HG02981 (cell line): ENCODE data around the gene C9orf152.
"Not testable (repeated sequence)": the region's sequence is repeated elsewhere in the genome, so short reads cannot be mapped to it uniquely, and the experiment has no call there.

ENCODE experiments used
- ATAC-seq: cut with Tn5 transposase; IDR thresholded peaks from one replicate; pipeline ENCODE4 v1.9.1; 2021; ENCODE audit warnings: mild to moderate bottlenecking, moderate library complexity; ENCODE audit not compliant: unreplicated experiment

C9orf152 gene

DNA sequence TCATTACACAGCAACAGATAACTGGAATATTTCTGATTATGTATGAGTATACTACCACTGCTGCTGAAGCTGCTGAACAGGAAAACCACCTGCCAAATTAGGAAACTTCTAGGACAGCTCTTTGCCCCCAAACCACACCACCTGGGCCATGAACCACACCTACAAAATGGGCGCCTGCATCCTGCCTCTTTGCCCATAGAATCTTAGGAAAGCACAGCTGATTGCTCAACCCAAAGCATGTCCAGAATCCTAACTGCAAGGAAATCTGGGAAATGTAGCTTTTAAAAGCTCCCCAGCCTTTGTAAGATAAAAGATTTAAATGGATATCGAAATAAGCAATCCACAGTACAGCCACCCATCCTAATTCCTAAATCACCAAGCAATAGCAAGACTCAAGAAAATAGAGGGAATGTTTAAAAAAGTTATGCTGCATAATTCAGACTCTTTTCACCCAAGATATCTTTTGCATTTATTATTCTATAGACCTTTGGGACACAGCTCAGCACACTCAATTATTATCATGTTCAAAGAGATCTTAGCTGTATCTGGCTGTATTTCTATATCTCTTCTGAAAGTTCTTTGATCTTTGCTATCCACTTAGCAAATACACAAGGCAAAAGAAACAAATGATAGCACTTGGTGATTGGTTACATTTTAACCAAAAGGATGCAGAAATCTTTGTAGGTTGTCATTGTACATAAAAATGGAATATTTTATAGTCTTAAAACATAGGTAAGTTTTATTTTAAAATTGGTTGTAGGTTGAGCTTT, 6.8 kb upstream of the C9orf152 start:
- no peak for ATAC-seq

DNA sequence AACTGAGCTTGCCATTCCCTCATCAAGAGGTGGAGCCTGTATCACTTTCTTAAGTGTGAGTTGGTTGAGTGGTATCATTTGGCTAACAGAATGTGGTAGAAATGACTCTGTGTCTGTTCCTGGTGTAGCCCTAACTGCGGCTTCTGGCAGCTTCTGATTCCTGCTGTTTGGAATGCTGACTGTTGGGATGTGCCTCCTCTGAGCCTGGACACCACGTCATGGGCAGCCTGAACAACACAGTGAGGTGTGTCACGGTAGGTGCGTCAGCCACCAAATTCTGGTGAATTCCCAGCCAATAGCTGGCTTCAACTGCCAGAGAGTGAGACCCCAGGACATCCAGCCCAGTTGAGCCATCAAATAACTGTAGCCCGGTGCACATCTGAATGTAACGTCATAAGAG, 6.1 kb upstream of the C9orf152 start:
- ATAC-seq, result no peak

DNA sequence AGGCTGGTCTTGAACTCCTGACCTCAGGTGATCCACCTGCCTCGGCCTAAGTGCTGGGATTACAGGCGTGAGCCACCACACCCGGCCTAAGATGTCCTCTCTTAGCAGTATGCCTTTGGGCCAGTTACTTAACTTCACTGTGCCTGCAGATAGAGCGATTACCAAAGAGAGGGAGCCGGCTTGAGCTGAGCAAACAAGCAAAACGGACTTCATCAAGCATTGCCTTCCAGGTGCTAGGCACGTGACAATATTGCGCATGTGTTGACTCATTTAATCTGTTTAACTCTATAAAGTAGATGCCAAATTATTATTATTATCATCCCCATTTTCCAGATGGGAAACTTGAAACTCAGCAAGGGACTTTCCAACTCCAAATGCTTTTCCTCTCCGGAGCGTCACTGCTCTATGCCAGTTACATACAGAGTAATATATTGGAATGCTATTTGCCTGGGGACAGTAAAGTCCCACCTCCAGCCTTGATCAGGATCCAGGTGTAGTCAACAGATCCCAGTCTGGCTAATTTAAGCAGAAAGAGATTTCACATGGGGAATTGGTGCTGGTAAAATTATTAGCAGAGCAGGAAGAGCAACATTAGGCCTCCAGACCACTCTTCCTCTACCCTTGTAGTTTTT, 5.6 kb upstream of the C9orf152 start:
- no peak for ATAC-seq

DNA sequence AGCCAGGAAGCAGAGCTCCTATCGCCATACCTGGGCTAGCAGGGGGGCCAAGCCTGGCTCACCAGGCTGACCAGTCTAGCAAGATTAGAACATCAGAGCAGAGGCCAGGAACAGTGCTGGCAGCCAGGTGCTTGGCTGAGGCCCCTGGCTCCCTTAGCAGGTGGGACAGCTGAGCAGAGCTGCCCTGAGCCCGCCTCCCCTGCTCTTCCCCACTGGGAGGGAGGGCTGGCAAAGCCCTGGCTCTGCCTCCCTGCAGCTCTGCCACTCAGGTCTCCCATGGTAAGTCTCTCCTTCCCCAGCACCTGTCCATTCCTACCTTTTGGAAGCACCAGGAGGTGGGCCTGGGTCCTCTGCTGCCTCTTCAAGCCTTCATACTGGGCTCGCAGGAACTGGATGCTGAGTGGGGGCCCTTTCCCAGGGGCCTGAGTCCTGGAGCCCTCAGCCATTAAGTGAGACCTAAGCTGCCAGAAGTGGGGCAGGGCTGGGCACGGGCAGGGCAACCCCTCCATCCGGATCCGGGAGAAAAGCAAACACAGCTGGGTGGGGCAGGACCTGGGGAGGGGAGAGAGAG, 803 bp downstream of the C9orf152 start:
- ATAC-seq, result no peak

DNA sequence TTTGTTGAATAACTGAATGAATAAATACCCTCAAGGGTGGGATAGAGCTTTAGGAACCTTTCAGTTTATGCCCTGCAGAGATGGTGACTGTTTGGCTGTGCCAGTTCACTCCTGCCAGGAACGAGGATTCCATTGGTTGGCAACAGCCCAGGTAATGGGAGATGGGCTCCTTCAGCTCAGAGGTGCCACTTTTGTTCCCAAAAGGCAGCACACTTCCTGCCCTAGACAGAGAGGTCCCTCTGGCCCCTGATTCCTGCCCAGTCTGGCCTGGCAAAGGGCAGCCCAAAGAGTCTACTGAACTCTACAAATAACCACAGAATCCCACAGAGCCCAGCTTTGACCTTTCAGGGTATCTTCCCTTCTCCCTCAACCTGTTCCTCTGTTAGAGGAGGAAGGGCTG, 1.6 kb downstream of the C9orf152 start:
- no peak for ATAC-seq

DNA sequence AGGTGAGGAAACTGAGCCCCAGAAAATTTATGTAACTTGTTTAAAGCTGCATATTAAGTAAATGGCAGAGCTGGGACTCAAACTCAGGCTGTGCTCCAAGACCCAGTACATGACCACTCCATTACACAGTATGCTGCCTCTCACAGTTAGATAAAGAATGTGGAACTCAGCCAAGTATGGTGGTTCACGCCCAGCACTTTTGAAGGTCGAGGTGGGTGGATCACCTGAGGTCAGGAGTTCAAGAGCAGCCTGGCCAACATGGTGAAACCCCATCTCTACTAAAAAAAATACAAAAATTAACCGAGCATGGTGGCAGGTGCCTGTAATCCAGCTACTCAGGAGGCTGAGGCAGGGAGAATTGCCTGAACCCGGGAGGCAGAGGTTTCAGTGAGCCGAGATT, 2.3 kb downstream of the C9orf152 start:
- ATAC-seq, result not testable (repeated sequence)

DNA sequence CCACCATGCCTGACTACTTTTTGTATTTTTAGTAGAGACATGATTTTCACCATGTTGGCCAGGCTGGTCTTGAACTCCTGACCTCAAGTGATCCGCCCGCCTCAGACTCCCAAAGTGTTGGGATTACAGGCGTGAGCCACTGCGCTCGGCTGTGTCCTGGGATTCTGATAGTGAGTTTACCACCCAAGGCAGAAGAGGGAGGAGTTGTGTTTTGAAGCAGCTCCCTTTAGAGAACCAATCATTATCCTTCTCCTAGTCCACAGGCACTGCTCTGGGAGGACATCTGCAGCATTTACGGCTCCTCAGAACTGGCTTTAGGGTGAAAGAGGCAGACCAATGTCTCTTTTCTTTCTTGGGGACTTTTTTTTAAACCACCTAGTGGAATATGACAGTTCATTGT, 5.7 kb downstream of the C9orf152 start:
- no peak for ATAC-seq

DNA sequence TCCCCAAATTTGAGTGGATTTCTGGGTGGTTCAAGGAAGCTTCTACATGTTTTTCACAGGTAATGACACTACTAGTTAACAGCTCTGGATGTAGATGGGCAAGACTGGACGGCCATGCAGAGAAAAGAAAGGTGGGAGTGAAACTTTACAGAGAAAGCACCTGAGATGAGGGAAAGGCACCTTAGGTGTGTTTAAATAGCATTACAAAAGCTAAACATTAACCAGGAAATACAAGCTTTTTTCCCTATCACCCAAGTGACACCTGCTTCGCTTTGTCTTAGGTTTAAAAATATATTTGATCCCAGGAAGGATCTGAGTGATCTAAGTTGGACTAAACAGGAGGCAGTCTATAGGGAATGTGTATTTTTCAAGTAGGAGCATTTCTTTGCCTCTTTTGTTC, 8.3 kb downstream of the C9orf152 start:
- ATAC-seq, result no peak

DNA sequence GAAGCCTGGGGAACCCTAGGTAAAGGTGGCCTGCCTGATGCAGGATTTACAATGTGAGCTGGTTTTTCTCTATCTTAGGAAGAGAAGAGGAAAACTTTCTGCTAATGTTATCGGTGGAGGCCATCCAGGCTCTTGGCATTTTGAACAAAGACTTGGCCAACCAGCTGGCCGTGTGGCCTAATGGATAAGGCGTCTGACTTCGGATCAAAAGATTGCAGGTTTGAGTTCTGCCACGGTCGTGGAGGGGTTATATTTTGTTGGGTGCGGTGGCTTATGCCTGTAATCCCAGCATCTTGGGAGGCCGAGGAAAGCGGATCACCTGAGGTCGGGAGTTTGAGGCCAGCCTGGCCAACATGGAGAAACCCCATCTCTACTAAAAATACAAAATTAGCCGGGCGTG, 9.6 kb downstream of the C9orf152 start:
- ATAC-seq, result no peak

DNA sequence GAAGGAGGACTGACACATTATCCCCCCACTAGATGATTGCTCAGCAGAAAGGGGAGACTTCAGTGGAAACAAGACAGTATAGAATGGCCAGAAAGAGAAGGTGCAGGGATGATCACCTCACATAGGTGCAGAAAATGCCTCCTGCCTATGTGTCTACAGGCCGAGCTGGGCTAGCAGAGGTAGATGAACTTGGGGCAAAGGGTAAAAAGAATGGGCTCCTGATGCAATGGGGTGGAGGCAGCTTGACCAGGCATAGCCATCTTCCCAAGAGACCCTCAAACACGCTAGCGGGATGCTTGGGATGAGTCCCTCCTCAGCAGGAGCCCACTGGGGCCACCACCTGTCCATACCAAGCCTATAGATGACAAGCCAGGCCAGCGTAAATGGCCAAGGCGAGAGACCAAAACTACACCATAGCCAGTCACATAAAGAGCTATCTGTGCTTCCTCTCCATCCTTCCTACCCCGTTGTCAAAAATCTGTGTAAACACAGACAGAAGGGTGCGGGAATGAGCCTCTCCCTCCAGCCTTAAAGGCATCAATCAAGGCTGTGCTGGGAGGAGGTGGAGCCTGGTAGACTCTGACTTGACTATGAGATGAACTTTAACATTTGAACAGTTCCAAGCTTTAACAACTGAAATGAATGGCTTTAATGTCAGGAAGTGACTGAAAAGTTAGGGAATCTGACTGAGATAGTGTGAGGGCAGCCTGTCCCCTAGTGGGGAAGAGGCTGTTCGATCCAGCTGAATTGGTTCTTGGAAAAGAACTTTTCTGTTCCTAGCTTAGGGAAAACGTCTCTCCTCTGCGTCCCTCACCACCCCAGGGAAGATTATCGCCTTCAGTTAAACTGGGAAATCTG, 10.4 kb downstream of the C9orf152 start:
- no peak for ATAC-seq

DNA sequence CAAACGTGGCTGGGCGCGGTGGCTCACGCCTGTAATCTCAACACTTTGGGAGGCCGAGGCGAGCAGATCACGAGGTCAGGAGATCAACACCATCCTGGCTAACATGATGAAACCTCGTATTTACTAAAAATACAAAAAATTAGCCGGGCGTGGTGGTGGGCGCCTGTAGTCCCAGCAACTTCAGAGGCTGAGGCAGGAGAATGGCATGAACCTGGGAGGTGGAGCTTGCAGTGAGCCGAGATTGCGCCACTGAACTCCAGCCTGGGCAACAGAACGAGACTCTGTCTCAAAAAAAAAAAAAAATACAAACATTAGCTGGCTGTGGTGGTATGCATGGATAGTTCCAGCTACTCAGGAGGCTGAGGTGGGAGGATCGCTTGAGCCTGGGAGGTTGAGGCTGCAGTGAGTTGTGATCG, 11.9 kb downstream of the C9orf152 start:
- ATAC-seq, result not testable (repeated sequence)

DNA sequence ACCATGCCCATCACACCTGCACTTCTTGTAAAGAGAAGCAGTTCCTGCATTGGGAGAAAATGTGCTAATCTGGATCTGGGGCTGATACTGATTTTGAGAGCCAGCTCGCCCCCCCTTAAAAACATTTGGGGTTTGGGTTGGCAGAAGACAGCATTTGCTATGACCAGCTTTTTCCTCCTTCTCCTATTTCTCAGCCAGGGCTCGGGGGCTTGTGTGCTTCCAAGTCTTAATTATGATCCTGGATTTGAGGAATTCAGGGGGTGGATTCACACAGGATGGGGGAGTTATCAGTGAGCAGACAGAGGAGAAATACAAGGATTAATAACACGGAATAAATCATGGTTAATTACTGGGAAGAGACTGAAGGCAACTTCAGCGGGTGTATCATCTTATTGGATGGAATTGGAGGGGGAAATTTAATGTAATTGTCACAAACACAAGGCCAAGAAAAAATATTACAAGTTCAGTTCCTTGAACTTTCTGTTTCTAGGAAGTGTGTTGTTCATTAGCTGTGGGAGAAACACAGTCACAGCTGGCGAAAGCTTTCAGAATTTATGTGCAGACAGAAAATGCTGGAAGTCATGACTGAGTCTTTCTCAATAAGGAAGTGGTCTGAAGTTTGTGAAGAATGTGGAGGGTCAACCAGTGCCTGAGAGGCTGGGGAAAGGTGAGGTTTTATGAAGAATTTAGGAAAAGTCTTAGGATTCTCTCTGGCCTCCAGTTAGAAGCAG, 15.3 kb downstream of the C9orf152 start:
- ATAC-seq, result no peak

DNA sequence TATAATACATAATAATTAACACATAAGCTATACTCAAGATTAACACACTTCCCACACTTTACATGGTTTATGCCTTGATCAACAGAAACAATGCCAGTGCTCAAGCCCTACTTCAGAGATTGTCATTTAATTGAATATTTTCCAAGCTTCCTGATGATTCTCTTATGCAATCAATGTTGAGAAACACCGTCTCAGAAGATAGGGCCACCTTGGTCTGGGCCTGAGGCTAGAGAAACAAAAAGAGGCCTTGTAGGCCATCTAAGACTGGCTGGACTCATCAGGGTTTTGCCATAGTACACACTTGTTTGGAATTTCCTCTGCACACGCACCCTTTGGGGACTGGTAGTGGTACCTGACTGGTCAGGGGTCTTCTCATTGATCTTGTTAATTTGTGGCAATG, 16.3 kb downstream of the C9orf152 start:
- ATAC-seq, result no peak

DNA sequence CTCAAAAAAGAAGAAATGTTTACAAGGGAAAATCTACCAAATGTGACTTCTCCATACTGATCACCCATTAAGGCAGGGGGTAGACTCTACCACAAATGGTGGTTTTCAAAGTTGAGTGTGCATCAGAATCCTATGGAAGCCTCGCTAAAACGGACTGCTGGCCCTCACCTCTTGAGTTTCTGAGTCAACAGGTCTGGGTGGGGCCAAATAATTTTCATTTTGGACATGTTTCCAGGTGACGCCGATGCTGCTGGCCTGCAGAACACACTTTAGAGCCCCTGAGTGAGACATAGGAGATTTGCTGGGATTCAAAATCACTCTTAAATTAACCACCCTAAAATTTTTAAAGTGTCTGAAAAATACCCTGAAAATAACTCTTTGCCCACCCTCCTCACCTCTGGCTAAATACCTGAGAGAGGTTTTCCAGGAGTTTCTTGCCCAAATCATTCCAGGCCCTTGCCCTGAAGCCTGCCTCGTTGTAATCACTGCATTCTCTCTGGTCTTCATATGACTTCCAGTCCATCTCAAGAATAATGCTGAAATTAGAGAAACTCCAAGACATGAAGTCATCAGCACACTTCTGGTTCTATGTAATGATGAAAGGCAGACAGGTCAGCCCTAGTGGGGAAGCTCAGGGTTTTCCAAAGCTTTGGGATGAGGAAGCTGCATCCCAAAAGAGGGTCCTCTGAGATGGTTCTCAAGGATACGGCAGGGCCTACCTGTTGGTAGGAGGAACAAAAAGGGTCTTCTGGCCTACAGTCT, 18.2 kb downstream of the C9orf152 start:
- ATAC-seq, result no peak

DNA sequence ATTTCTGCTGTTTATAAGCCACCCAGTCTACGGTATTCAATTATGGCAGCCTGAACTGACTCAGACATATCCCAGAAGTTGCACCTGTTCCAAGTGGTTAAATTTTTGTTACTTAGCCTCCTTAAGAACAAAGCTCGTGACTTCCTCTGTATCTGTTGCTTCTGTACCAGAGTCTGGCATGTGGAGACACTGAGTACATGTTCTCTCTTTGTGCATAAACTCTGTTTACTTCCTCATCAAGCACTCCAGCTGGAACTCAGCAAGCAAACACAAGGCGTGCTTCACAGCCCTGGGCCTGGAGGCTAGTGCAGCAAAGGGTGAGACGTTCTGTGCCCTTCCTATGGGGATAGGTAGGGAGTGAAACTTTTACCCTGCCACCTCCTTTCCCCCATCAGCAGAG, 19.0 kb downstream of the C9orf152 start:
- no peak for ATAC-seq

DNA sequence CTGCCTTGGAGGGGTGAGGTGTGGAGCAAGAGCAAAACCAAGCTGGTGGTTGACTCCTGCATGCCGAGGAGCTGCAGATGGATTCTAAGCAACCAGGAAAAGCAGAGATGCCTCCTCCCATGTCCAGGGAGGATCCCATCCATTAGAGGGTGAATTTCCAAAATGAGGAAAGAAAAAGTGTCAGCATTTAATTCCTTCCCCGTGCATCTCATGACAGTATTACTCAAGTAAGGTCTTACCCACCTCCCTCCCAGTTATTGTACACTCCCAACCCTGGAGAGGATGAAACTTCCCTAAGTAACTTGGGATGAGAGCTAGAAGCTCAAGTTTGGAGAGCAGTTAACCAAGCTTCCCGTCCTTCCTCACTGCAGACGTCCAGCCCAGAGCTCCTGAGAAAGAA, 19.9 kb downstream of the C9orf152 start:
- no peak for ATAC-seq

DNA sequence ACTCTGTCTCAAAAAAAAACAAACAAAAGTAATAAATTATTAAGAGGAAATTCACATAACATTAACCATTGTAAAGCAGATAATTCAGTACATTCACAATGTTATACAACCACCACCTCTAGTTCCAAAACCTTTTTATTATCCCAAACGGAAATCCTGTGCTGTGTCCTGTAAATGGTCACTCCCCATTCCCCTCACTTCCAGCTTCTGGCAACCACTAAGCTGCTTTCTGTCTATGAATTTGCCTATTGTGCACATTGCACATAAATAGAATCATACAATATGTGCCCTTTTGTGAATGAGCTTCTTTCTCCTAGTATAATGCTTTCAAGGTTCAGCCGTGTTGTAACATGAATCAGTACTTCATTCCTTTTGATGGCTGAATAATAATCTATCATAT, 20.8 kb downstream of the C9orf152 start:
- no peak for ATAC-seq

DNA sequence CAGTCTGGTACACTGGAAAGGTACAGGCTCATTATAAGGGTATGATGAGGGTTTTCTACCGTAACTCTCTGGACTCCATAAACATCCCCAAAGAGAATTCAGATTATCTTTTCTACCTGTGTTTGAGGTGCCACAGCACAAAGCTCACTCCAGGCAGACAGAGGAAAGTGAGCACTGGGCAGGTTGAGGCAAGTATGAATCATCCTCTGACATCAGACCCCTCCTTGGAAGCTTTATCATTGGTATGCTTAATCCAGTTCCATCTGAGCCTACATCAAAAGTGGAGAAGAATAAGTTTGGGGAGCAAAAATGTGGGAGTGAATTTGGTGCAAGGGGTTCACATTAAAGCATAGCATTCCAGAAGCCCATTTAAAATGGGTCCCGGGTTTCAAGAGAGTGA, 21.7 kb downstream of the C9orf152 start:
- no peak for ATAC-seq

DNA sequence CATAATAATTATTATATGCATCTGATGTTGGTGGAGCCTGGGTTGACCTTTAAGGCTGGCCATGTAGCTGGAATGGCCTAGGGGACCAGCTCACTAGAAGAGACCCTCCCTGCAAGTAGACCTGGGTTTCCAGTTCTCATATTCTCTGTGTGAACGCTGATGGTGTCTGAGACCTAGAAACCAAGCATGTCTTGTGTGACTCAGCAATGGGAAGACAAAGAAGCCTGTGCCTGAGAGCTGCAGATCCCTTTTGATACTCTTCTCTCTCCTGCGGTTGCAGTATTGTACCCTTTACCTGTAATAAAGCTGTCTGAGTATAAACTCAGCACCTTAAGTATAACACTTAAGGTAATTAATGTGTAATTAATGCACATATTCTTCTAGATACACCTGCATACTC, 22.2 kb downstream of the C9orf152 start:
- ATAC-seq, result no peak
